ENCODE results near the gene NDUFS6.

NDUFS6 gene

DNA sequence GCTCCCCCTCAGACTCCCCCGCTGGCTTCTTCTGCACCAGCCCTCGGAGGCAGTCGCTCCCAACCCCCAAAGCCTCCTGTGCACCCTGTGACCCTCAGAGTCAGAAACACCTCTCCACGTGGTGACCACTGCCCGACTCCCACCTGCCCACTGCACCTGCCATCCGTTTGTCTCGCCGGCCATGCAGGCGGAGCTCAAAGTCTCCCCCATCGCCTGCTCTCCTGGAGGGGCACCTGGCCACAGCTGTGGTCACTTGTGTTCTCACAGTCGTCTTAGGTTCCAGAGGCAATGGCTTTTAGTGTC lies 39.8 kb upstream of the NDUFS6 start:
- Histone ChIP-seq H3K27ac (ENCODE audit: low read depth, low read length, poor library complexity, severe bottlenecking) (no peak overlapping the region), H3K4me3 (ENCODE audit: low read depth, low read length, poor library complexity, severe bottlenecking) (no peak overlapping the region), H2AFZ (ENCODE audit: low read length) (no peak overlapping the region), H3K9ac (ENCODE audit: low read length) (no peak overlapping the region), H3F3A (ENCODE audit: insufficient read depth, low read length) (no peaks in the 10 kb centered on the region), H3K4me2 (ENCODE audit: low read length) (no peak overlapping the region), H3K9me3 (ENCODE audit: low read length) (0 out of 2 replicates have a peak, but pooled peaks cover 3% of the 10 kb centered on the region), H3K9me2 (ENCODE audit: low read depth, low read length) (no peaks in the 10 kb centered on the region), H3K27me3 (ENCODE audit: insufficient read depth, low read length) (peaks cover 15% of the 10 kb centered on the region; the same call in 1 of the 2 replicates), H4K20me1 (ENCODE audit: insufficient read depth, low read length) (no peaks in the 10 kb centered on the region), H3K4me1 (ENCODE audit: insufficient read depth, low read length, severe bottlenecking) (peaks cover 13% of the 10 kb centered on the region), H3K36me3 (ENCODE audit: insufficient read depth, low read length) (no peaks in the 10 kb centered on the region; the same call in 1 of the 2 replicates), H3K79me2 (ENCODE audit: insufficient read depth, low read length) (no peaks in the 10 kb centered on the region)
- TF ChIP-seq EZH2 (IDR thresholded peaks at IDR 0.05; ENCODE audit: borderline replicate concordance, low read length): no peak
- no peak for TF ChIP-seq CTCF (IDR thresholded peaks at IDR 0.05; ENCODE audit: low read length)

- no peaks in the 10 kb centered on the region; the same call in 1 of the 2 replicates for H3K36me3 ChIP-seq (ENCODE audit: insufficient read depth, low read length)
- no peak overlapping the region for H3K9ac ChIP-seq (ENCODE audit: low read length)
- peaks cover 15% of the 10 kb centered on the region; the same call in 1 of the 2 replicates for H3K27me3 ChIP-seq (ENCODE audit: insufficient read depth, low read length)
- H3K4me3 ChIP-seq (ENCODE audit: low read depth, low read length, poor library complexity, severe bottlenecking): no peak overlapping the region
- no peaks in the 10 kb centered on the region for H3F3A ChIP-seq (ENCODE audit: insufficient read depth, low read length)
- peaks cover 11% of the 10 kb centered on the region for H3K4me1 ChIP-seq (ENCODE audit: insufficient read depth, low read length, severe bottlenecking)
- H3K9me3 ChIP-seq (ENCODE audit: low read length): 0 out of 2 replicates have a peak, but pooled peaks cover 3% of the 10 kb centered on the region
- H2AFZ ChIP-seq (ENCODE audit: low read length): no peak overlapping the region
- no peaks in the 10 kb centered on the region for H3K79me2 ChIP-seq (ENCODE audit: insufficient read depth, low read length)
- H4K20me1 ChIP-seq (ENCODE audit: insufficient read depth, low read length): no peaks in the 10 kb centered on the region
- TF ChIP-seq EZH2 (IDR thresholded peaks at IDR 0.05; ENCODE audit: borderline replicate concordance, low read length): no peak
- TF ChIP-seq CTCF (IDR thresholded peaks at IDR 0.05; ENCODE audit: low read length): no peak
- no peaks in the 10 kb centered on the region for H3K9me2 ChIP-seq (ENCODE audit: low read depth, low read length)
- no peak overlapping the region for H3K4me2 ChIP-seq (ENCODE audit: low read length)
- H3K27ac ChIP-seq (ENCODE audit: low read depth, low read length, poor library complexity, severe bottlenecking): no peak overlapping the region
Observed at GRCh38 chr5:1762121-1762882, 38.9 kb upstream of the NDUFS6 start.

GRCh38 chr5:1762883-1763547 lies 38.2 kb upstream of the NDUFS6 start:
- H3K4me3 ChIP-seq (ENCODE audit: low read depth, low read length, poor library complexity, severe bottlenecking): no peak overlapping the region
- no peaks in the 10 kb centered on the region; the same call in 1 of the 2 replicates for H3K36me3 ChIP-seq (ENCODE audit: insufficient read depth, low read length)
- H3K4me1 ChIP-seq (ENCODE audit: insufficient read depth, low read length, severe bottlenecking): peaks cover 11% of the 10 kb centered on the region
- TF ChIP-seq EZH2 (IDR thresholded peaks at IDR 0.05; ENCODE audit: borderline replicate concordance, low read length) (no peak), CTCF (IDR thresholded peaks at IDR 0.05; ENCODE audit: low read length) (no peak)
- H3K9ac ChIP-seq (ENCODE audit: low read length): no peak overlapping the region
- H3K9me2 ChIP-seq (ENCODE audit: low read depth, low read length): no peaks in the 10 kb centered on the region
- peaks cover 15% of the 10 kb centered on the region; the same call in 1 of the 2 replicates for H3K27me3 ChIP-seq (ENCODE audit: insufficient read depth, low read length)
- 0 out of 2 replicates have a peak, but pooled peaks cover 3% of the 10 kb centered on the region for H3K9me3 ChIP-seq (ENCODE audit: low read length)
- no peaks in the 10 kb centered on the region for H4K20me1 ChIP-seq (ENCODE audit: insufficient read depth, low read length)
- H2AFZ ChIP-seq (ENCODE audit: low read length): no peak overlapping the region
- H3K4me2 ChIP-seq (ENCODE audit: low read length): no peak overlapping the region
- no peaks in the 10 kb centered on the region for H3F3A ChIP-seq (ENCODE audit: insufficient read depth, low read length)
- H3K27ac ChIP-seq (ENCODE audit: low read depth, low read length, poor library complexity, severe bottlenecking): no peak overlapping the region
- H3K79me2 ChIP-seq (ENCODE audit: insufficient read depth, low read length): no peaks in the 10 kb centered on the region
